ENCODE data around the gene POLH. TPM values are rescaled to one million over a fixed set of nuclear protein-coding genes. Genes with fewer than 3 reads are reported as not detected.

The POLH gene
- total RNA-seq, 3 donors from 2014 or later, result 12.0 to 17.1 (median 14.2) TPM

GRCh38 chr6:43614396-43614730, 38.4 kb downstream of the POLH start:
- DNase-seq (no peak), ATAC-seq (no peak)
- no peaks in the 10 kb centered on the region for H3K9me3 ChIP-seq
- no peaks in the 10 kb centered on the region for H3K4me1 ChIP-seq (ENCODE audit: low read depth)
- H3K36me3 ChIP-seq (ENCODE audit: low read depth), result no peaks in the 10 kb centered on the region
- intact Hi-C loops (cut with DNase I, micrococcal nuclease), result no loop called here
- TF ChIP-seq, protein P1, sequence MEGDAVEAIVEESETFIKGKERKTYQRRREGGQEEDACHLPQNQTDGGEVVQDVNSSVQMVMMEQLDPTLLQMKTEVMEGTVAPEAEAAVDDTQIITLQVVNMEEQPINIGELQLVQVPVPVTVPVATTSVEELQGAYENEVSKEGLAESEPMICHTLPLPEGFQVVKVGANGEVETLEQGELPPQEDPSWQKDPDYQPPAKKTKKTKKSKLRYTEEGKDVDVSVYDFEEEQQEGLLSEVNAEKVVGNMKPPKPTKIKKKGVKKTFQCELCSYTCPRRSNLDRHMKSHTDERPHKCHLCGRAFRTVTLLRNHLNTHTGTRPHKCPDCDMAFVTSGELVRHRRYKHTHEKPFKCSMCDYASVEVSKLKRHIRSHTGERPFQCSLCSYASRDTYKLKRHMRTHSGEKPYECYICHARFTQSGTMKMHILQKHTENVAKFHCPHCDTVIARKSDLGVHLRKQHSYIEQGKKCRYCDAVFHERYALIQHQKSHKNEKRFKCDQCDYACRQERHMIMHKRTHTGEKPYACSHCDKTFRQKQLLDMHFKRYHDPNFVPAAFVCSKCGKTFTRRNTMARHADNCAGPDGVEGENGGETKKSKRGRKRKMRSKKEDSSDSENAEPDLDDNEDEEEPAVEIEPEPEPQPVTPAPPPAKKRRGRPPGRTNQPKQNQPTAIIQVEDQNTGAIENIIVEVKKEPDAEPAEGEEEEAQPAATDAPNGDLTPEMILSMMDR (IDR thresholded peaks at IDR 0.05), result no peak
- no peak overlapping the region for H3K4me3 ChIP-seq

GRCh38 chr6:43616725-43617472, 40.9 kb downstream of the POLH start:
- Histone ChIP-seq H3K4me1 (ENCODE audit: low read depth) (no peaks in the 10 kb centered on the region), H3K36me3 (ENCODE audit: low read depth) (no peaks in the 10 kb centered on the region), H3K4me3 (no peak overlapping the region), H3K9me3 (no peaks in the 10 kb centered on the region)
- TF ChIP-seq, protein P1 (IDR thresholded peaks at IDR 0.05), result no peak
- DNase-seq, result no peak
- intact Hi-C loops (cut with DNase I, micrococcal nuclease), result no loop called here
- ATAC-seq, result no peak

- H3K36me3 ChIP-seq (ENCODE audit: low read depth), result no peaks in the 10 kb centered on the region
- intact Hi-C loops (cut with DNase I, micrococcal nuclease), result no loop called here
- no peak for DNase-seq
- no peaks in the 10 kb centered on the region for H3K4me1 ChIP-seq (ENCODE audit: low read depth)
- no peak overlapping the region for H3K4me3 ChIP-seq
- no peak for ATAC-seq
- TF ChIP-seq, protein P1 (IDR thresholded peaks at IDR 0.05), result no peak
- no peaks in the 10 kb centered on the region for H3K9me3 ChIP-seq
These were observed 45.3 kb downstream of the POLH start for GRCh38 chr6:43621078-43621835.

- Histone ChIP-seq H3K4me3 (no peak overlapping the region), H3K36me3 (ENCODE audit: low read depth) (no peaks in the 10 kb centered on the region), H3K4me1 (ENCODE audit: low read depth) (peaks cover under 1% of the 10 kb centered on the region), H3K9me3 (no peaks in the 10 kb centered on the region)
- intact Hi-C loops (cut with DNase I, micrococcal nuclease), result no loop called here
- ATAC-seq, result no peak
- TF ChIP-seq, protein P1 (IDR thresholded peaks at IDR 0.05), result no peak
- no peak for DNase-seq
These were observed 45.8 kb downstream of the POLH start for GRCh38 chr6:43621836-43622180.

GRCh38 chr6:43622541-43622940, 46.6 kb downstream of the POLH start:
- no peak overlapping the region for H3K4me3 ChIP-seq
- H3K4me1 ChIP-seq (ENCODE audit: low read depth), result peaks cover 8% of the 10 kb centered on the region
- no peak for ATAC-seq
- H3K9me3 ChIP-seq, result no peaks in the 10 kb centered on the region
- H3K36me3 ChIP-seq (ENCODE audit: low read depth), result no peaks in the 10 kb centered on the region
- TF ChIP-seq, protein P1 (IDR thresholded peaks at IDR 0.05), result no peak
- intact Hi-C loops (cut with DNase I, micrococcal nuclease), result no loop called here
- no peak for DNase-seq
